Right ventricle myocardium inferior (tissue), 1 donor: ENCODE data around the gene NCAPH2. TPM values are rescaled to one million over a fixed set of nuclear protein-coding genes. Genes with fewer than 3 reads are reported as not detected.
"Not testable (repeated sequence)": the region's sequence is repeated elsewhere in the genome, so short reads cannot be mapped to it uniquely, and the experiment has no call there.

Experiments
- ATAC-seq: fragments of 200-7000 bp; cut with Tn5 transposase; one replicate; pipeline ENCODE4 v1.9.1; 2020; ENCODE audit warnings: mild to moderate bottlenecking, moderate library complexity
- DNase-seq: peaks from one replicate; pipeline ENCODE4 v3.0.0; 2021; ENCODE audit errors: missing footprints
- intact Hi-C: fragments of 100-400 bp; cut with DNase I; formaldehyde crosslinking; loops from one replicate; pipeline ENCODE4 v1.11.0; 2022
- total RNA-seq: library from RNA; stranded (reverse); fragmentation: NEBNext Ultra II Directional; extraction: Animal tissue kit (Norgen Biotek cat#: 25700); gene quantifications from one replicate; pipeline ENCODE4 v1.2.1, GENCODE V29; 2021
- donor health status: DM: no; HTN: yes; CAD: no; lungs with severe emphysema.

NCAPH2 gene
- total RNA-seq, 1 donor from 2014 or later: 26.7 TPM

GRCh38 chr22:50506611-50507420 lies 1.2 kb upstream of the NCAPH2 start:
- peak; percentile 77 for DNase-seq
- intact Hi-C loops: loop anchor here (5.0 kb wide), 2 partner anchors 75 to 255 kb away; partner anchors contain the start of genes CHKB and HDAC10
- ATAC-seq: peak; percentile 8

GRCh38 chr22:50507421-50507990 lies 518 bp upstream of the NCAPH2 start, which contains the start of gene LMF2:
TSS of gene LMF2 (minus strand) at chr22:50507702. CDS start at chr22:50507675, 27 bp downstream.
- intact Hi-C loops: loop anchor here (5.0 kb wide), 2 partner anchors 75 to 255 kb away; partner anchors contain the start of genes CHKB and HDAC10
- ATAC-seq (peak; percentile 87), DNase-seq (peak; percentile 95)

GRCh38 chr22:50508897-50509296 lies 873 bp downstream of the NCAPH2 start:
- DNase-seq: no peak
- intact Hi-C loops: loop anchor here (5.0 kb wide), 2 partner anchors 73 to 257 kb away; partner anchors contain the start of genes CHKB and HDAC10
- no peak for ATAC-seq

- ATAC-seq: no peak
- DNase-seq: peak; percentile 33
- intact Hi-C loops: no loop called here
Measured at GRCh38 chr22:50513175-50513574, 5.2 kb downstream of the NCAPH2 start.

DNA sequence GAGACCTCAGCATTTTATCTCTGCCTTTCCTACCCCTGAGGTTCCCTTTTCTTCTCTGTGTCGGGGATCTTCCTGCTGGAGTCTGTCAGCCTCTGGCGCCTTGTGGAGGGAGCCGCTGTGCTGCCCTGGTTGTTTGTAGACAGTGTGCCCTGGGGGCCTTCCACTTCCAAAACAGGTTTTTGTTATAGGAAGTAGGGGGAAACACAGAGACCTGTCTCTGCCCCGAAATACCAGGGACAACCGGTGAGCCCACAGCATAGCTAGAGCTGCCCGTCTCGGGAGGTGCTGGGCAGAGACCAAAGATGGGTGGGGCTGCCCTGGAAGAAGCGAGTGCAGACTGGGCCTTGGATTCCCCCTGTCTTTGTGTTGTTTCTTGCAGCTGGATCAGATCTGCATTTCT lies 8.0 kb downstream of the NCAPH2 start:
- no peak for ATAC-seq
- intact Hi-C loops: no loop called here
- DNase-seq: no peak

- peak; percentile 22 for DNase-seq
- ATAC-seq: no peak
- intact Hi-C loops: no loop called here
Measured at GRCh38 chr22:50516891-50517290, 8.9 kb downstream of the NCAPH2 start.

GRCh38 chr22:50517495-50518260 lies 9.7 kb downstream of the NCAPH2 start:
- intact Hi-C loops: no loop called here
- ATAC-seq: no peak
- peak; percentile 64 for DNase-seq

GRCh38 chr22:50518606-50519005 lies 10.6 kb downstream of the NCAPH2 start:
- DNase-seq (peak; percentile 28), ATAC-seq (no peak)
- intact Hi-C loops: no loop called here

DNA sequence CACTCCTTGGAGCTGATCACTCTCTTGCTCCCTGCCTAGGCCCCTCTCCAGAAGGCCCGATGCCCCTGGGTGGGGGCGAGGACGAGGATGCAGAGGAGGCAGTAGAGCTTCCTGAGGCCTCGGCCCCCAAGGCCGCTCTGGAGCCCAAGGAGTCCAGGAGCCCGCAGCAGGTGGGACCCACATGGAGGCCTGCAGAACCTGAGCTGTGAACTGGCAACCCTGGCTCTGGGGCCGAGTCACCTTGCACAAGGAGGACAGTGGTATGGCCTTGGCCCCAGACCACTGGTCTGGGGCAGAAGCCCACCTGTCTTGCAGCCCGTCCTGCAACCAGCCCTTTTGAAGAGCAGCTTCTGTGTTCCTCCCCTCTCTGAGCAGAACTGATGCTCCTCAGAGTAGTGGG lies 11.1 kb downstream of the NCAPH2 start:
- intact Hi-C loops: no loop called here
- DNase-seq: peak; percentile 44

GRCh38 chr22:50520184-50520583 lies 12.2 kb downstream of the NCAPH2 start:
- ATAC-seq, intact Hi-C loops, DNase-seq: not testable (repeated sequence)

More for the DNA sequence above, 11.1 kb downstream of the NCAPH2 start:
- ATAC-seq: no peak

- ATAC-seq: no peak
Measured at GRCh38 chr22:50520826-50521453, 12.9 kb downstream of the NCAPH2 start.

GRCh38 chr22:50521710-50522109 lies 13.7 kb downstream of the NCAPH2 start:
- ATAC-seq (no peak), DNase-seq (peak; percentile 7)
- intact Hi-C loops: no loop called here

More at GRCh38 chr22:50520826-50521453, 12.9 kb downstream of the NCAPH2 start:
- DNase-seq: peak; percentile 46
- intact Hi-C loops: no loop called here

DNA sequence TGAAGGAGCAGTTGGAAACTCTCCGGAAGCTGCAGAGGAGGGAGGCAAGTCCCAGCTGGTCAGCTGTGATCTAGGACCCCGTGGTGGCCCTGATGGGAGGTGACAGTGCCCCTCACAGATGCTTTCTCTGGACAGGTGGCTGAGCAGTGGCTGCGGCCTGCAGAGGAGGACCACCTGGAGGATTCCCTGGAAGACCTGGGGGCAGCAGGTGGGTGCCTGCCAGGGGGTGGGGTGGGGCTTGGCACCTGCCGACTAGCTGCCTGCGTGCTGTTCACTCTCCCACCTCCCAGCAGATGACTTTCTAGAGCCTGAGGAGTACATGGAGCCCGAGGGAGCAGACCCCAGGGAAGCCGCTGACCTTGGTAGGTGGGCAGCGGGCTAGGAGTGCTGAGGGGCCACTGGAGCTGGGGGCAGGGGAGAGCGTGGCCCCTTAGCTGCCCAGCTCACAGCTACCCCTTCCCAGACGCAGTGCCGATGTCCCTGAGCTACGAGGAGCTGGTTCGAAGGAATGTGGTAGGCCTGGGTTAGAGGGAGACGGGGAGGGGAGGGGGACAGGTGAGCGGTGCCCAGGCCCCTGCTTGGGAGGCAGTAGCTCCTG lies 14.3 kb downstream of the NCAPH2 start:
- DNase-seq: peak; percentile 15
- no peak for ATAC-seq
- intact Hi-C loops: no loop called here

DNA sequence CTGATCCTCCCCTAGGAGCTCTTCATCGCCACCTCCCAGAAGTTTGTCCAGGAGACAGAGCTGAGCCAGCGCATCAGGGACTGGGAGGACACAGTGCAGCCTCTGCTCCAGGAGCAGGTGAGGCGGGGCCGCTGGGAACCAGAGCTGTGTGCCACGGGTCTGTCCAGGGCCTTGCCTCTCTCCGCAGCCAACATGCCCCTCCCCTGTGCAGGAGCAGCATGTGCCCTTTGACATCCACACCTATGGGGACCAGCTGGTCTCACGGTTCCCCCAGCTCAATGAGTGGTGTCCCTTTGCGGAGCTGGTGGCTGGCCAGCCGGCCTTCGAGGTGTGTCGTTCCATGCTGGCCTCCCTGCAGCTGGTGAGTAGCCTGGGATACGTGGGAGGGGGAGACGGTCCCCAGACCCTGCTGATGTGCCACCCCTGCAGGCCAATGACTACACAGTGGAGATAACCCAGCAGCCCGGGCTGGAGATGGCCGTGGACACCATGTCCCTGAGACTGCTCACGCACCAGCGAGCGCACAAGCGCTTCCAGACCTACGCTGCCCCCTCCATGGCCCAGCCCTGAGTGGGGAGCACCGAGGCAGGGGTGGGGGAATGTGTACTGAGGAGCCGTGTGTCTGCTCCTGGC lies 14.9 kb downstream of the NCAPH2 start:
- DNase-seq (peak; percentile 76), ATAC-seq (no peak)

GRCh38 chr22:50523458-50523805 lies 15.4 kb downstream of the NCAPH2 start:
- intact Hi-C loops: no loop called here
- DNase-seq: peak; percentile 63
- no peak for ATAC-seq

More for the DNA sequence above, 14.9 kb downstream of the NCAPH2 start:
- intact Hi-C loops: no loop called here

- ATAC-seq: no peak
- intact Hi-C loops: no loop called here
- DNase-seq: peak; percentile 55
Measured at GRCh38 chr22:50523806-50524675, 16.0 kb downstream of the NCAPH2 start.

- ATAC-seq (no peak), DNase-seq (no peak)
- intact Hi-C loops: loop anchor here (5.0 kb wide), 1 partner anchor 98 kb away; no protein-coding TSS in a partner anchor
Measured at GRCh38 chr22:50524676-50525103, 16.7 kb downstream of the NCAPH2 start.
